ENCODE data around the gene LAMA5. TPM values are rescaled to one million over a fixed set of nuclear protein-coding genes. Genes with fewer than 3 reads are reported as not detected.

The LAMA5 gene
- total RNA-seq, 2 experiments from 2014 or later, result 0.16 to 0.78 TPM

DNA sequence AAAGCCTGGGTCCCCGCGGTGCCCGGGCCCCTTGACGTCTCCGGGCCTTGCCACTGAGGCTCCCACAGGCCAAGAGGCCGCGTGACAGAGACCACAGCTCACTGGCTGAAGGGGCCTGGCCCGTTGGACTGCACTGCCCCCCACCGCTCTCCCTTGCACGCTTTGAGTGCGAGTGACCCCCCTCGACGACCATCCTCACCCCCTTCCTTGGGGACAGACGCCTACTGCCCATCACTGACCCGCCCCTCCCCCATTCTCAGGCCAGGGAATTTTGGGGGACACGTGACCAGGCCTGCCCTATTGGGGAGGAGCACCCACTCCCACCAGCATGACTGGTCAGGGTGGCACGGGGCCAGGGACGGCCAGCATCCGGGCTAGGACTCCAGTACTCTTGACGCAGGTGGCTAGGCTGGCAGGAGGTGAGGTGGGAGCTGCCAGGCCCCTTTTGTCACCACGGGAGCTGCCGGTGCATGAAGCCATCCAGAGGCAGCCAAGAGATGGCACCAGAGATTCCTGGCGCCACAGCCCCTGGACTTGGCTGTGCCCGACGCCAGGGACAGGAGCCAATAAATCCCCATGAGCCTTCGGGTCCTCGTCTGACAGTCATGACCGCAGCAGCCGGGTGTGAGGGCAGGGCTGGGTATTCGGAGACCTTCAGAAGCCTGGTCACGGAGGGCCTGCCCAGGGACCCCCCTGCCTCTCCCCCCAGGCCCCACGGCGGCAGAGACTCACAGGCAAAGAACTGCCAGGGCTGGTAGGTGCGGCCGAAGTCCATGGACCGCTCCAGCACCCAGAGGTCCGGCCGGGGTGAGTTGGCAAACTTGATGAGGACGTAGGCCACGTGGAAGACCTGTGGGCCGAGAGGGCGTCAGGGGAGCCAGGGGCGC lies 14.5 kb downstream of the LAMA5 start:
- intact Hi-C loops (cut with DNase I, micrococcal nuclease), result no loop called here
- Mint-ChIP-seq H3K4me1 (ENCODE audit: low read depth) (no peaks in the 10 kb centered on the region), H3K27ac (no peak overlapping the region), H3K27me3 (no peaks in the 10 kb centered on the region), H3K4me3 (no peak overlapping the region), H3K9me3 (peaks cover 3% of the 10 kb centered on the region), H3K36me3 (ENCODE audit: low read depth) (no peaks in the 10 kb centered on the region)
- peaks cover 0 to 12% of the 10 kb centered on the region in 2 experiments for H3K9me3 ChIP-seq (ENCODE audit: control insufficient read depth in 1 of 2, insufficient read depth in 1 of 2, low read length in 2 of 2)
- H3K27me3 ChIP-seq (ENCODE audit: control insufficient read depth in 1 of 2, insufficient read depth in 2 of 2, low read length in 2 of 2), result peaks cover 5 to 8% of the 10 kb centered on the region in 2 experiments
- ChIA-PET CTCF (no interaction called here), POLR2A (no interaction called here)
- H3K4me3 ChIP-seq (ENCODE audit: low read length), result no peak overlapping the region
- H3K36me3 ChIP-seq (ENCODE audit: insufficient read depth, low read length), result no peaks in the 10 kb centered on the region
- no peak for DNase-seq
- TF ChIP-seq CTCF (IDR thresholded peaks at IDR 0.05), result no peak
- H3K27ac ChIP-seq (ENCODE audit: low read depth in 1 of 2, low read length in 2 of 2), result no peak overlapping the region
- no peaks in the 10 kb centered on the region for H3K4me1 ChIP-seq (ENCODE audit: insufficient read depth, low read length)
- ATAC-seq (ENCODE audit: poor library complexity), result no peak

- peaks cover 3% of the 10 kb centered on the region for H3K9me3 Mint-ChIP-seq
- CTCF ChIA-PET, result no interaction called here
- POLR2A ChIA-PET, result no interaction called here
- Histone ChIP-seq H3K9me3 (ENCODE audit: control insufficient read depth in 1 of 2, insufficient read depth in 1 of 2, low read length in 2 of 2) (peaks cover 0 to 20% of the 10 kb centered on the region in 2 experiments), H3K36me3 (ENCODE audit: insufficient read depth, low read length) (no peaks in the 10 kb centered on the region), H3K4me1 (ENCODE audit: insufficient read depth, low read length) (no peaks in the 10 kb centered on the region), H3K4me3 (ENCODE audit: low read length) (no peak overlapping the region), H3K27me3 (ENCODE audit: control insufficient read depth in 1 of 2, insufficient read depth in 2 of 2, low read length in 2 of 2) (peaks cover 4 to 6% of the 10 kb centered on the region in 2 experiments), H3K27ac (ENCODE audit: low read depth in 1 of 2, low read length in 2 of 2) (no peak overlapping the region)
- no peaks in the 10 kb centered on the region for H3K4me1 Mint-ChIP-seq (ENCODE audit: low read depth)
- ATAC-seq (ENCODE audit: poor library complexity) (no peak), DNase-seq (no peak)
- H3K4me3 Mint-ChIP-seq, result no peak overlapping the region
- H3K27ac Mint-ChIP-seq, result no peak overlapping the region
- H3K36me3 Mint-ChIP-seq (ENCODE audit: low read depth), result no peaks in the 10 kb centered on the region
- H3K27me3 Mint-ChIP-seq, result no peaks in the 10 kb centered on the region
- intact Hi-C loops (cut with DNase I, micrococcal nuclease), result no loop called here
- no peak for TF ChIP-seq CTCF (IDR thresholded peaks at IDR 0.05)
Observed at GRCh38 chr20:62351469-62352401, 15.4 kb downstream of the LAMA5 start.

- Histone ChIP-seq H3K27ac (ENCODE audit: low read depth in 1 of 2, low read length in 2 of 2) (no peak overlapping the region), H3K4me3 (ENCODE audit: low read length) (no peak overlapping the region), H3K9me3 (ENCODE audit: control insufficient read depth in 1 of 2, insufficient read depth in 1 of 2, low read length in 2 of 2) (peaks cover 0 to 20% of the 10 kb centered on the region in 2 experiments), H3K27me3 (ENCODE audit: control insufficient read depth in 1 of 2, insufficient read depth in 2 of 2, low read length in 2 of 2) (peaks cover 0 to 2% of the 10 kb centered on the region in 2 experiments), H3K36me3 (ENCODE audit: insufficient read depth, low read length) (no peaks in the 10 kb centered on the region), H3K4me1 (ENCODE audit: insufficient read depth, low read length) (no peaks in the 10 kb centered on the region)
- POLR2A ChIA-PET, result no interaction called here
- Mint-ChIP-seq H3K27ac (no peak overlapping the region), H3K36me3 (ENCODE audit: low read depth) (no peaks in the 10 kb centered on the region), H3K4me1 (ENCODE audit: low read depth) (no peaks in the 10 kb centered on the region), H3K4me3 (no peak overlapping the region), H3K27me3 (no peaks in the 10 kb centered on the region), H3K9me3 (peaks cover 3% of the 10 kb centered on the region)
- TF ChIP-seq CTCF (IDR thresholded peaks at IDR 0.05), result no peak
- CTCF ChIA-PET, result no interaction called here
- ATAC-seq (ENCODE audit: poor library complexity) (no peak), DNase-seq (no peak)
- intact Hi-C loops (cut with DNase I, micrococcal nuclease), result no loop called here
Observed at GRCh38 chr20:62350629-62351422, 16.3 kb downstream of the LAMA5 start.
